C4-2B (cell line): Measurements from ENCODE around the gene RELN.

Experiments used
- CTCF ChIP-seq: fragments of 450-650 bp; conservative IDR thresholded peaks from 2 replicates; pipeline ENCODE4 v1.5.1; 2017; ENCODE audit warnings: mild to moderate bottlenecking
- ZFX ChIP-seq: fragments of 450-650 bp; IDR thresholded peaks from 2 replicates; pipeline ENCODE4 v1.6.1; 2017

- TF ChIP-seq CTCF = no peak
- TF ChIP-seq ZFX = no peak
Measured at GRCh38 chr7:103593691-103594090, 395.8 kb downstream of the RELN start.
